PC-3 (cell line): ENCODE results near the gene C10orf62. TPM values are rescaled to one million over a fixed set of nuclear protein-coding genes. Genes with fewer than 3 reads are reported as not detected.

Source experiments
- ATAC-seq: fragments of 200-7000 bp; cut with Tn5 transposase; 2 replicates; pipeline ENCODE4 v1.9.1; 2020; ENCODE audit warnings: mild to moderate bottlenecking, moderate library complexity
- BruUV-seq: library from RNA; stranded (reverse); fragments of 400-500 nt; replicated peaks from 2 replicates; lab custom pipeline; 2021; lab: Mats Ljungman, UMichigan
- CTCF ChIA-PET: fragments of 300-600 bp; sonication (Branson Sonifier 250); formaldehyde crosslinking; loops from one replicate; lab custom pipeline; 2022; ENCODE audit warnings: antibody characterized with exemption; lab: Charles Lee
- POLR2A ChIA-PET: fragments of 300-600 bp; sonication (Branson Sonifier 250); formaldehyde crosslinking; loops from one replicate; lab custom pipeline; 2022; ENCODE audit warnings: antibody characterized with exemption; ENCODE audit not compliant: unreplicated experiment; lab: Charles Lee
- DNase-seq: peaks from one replicate; pipeline ENCODE4 v3.0.0-alpha.2; 2015
- H2AFZ ChIP-seq: fragments of 300-600 bp; sonication (generic); 2 replicates; pipeline ENCODE4 v1.6.0; 2016; ENCODE audit warnings: antibody characterized with exemption, low read length
- H3F3A ChIP-seq: fragments of 300-600 bp; sonication (generic); one replicate; pipeline ENCODE4 v1.6.0; 2017; ENCODE audit warnings: antibody characterized with exemption, low read length, control low read depth, mild to moderate bottlenecking; ENCODE audit not compliant: unreplicated experiment
- H3K27ac ChIP-seq: fragments of 300-600 bp; sonication (generic); 2 replicates; pipeline ENCODE4 v1.5.1; 2016; ENCODE audit warnings: mild to moderate bottlenecking, low read length
- H3K27me3 ChIP-seq: fragments of 300-600 bp; sonication (generic); 2 replicates; pipeline ENCODE4 v1.6.1; 2016; ENCODE audit warnings: low read length, mixed read lengths
- H3K36me3 ChIP-seq: fragments of 300-600 bp; sonication (generic); 2 replicates; pipeline ENCODE4 v1.6.1; 2016; ENCODE audit warnings: low read depth, mixed run types, low read length, mixed read lengths
- H3K4me1 ChIP-seq: fragments of 300-600 bp; sonication (generic); 2 replicates; pipeline ENCODE4 v1.5.1; 2016; ENCODE audit warnings: low read length; ENCODE audit not compliant: insufficient read depth
- H3K4me2 ChIP-seq: fragments of 300-600 bp; sonication (generic); 2 replicates; pipeline ENCODE4 v1.6.0; 2016; ENCODE audit warnings: low read length
- H3K4me3 ChIP-seq: fragments of 300-600 bp; sonication (generic); 2 replicates; pipeline ENCODE4 v1.5.1; 2016; ENCODE audit warnings: mild to moderate bottlenecking, low read length, mixed read lengths
- H3K79me2 ChIP-seq: fragments of 300-600 bp; sonication (generic); 2 replicates; pipeline ENCODE4 v1.6.1; 2017; ENCODE audit warnings: low read length, mixed read lengths
- H3K9ac ChIP-seq: fragments of 300-600 bp; sonication (generic); 2 replicates; pipeline ENCODE4 v1.6.0; 2016; ENCODE audit warnings: mild to moderate bottlenecking, low read length
- H3K9me2 ChIP-seq: fragments of 300-600 bp; sonication (generic); replicated peaks from 2 replicates; pipeline ENCODE4 v1.6.1; 2016; ENCODE audit warnings: mixed run types, low read length, mixed read lengths
- H3K9me3 ChIP-seq: fragments of 300-600 bp; sonication (generic); 2 replicates; pipeline ENCODE4 v1.6.1; 2016; ENCODE audit warnings: low read length, mixed read lengths
- H4K20me1 ChIP-seq: fragments of 300-600 bp; sonication (generic); 2 replicates; pipeline ENCODE4 v1.6.1; 2016; ENCODE audit warnings: low read length, mixed read lengths
- EZH2 ChIP-seq: fragments of 300-600 bp; sonication (generic); IDR thresholded peaks from one replicate; pipeline ENCODE4 v1.6.1; 2017; ENCODE audit warnings: antibody characterized with exemption, mild to moderate bottlenecking, low read length; ENCODE audit not compliant: unreplicated experiment
- EZH2phosphoT487 ChIP-seq: fragments of 300-600 bp; sonication (generic); IDR thresholded peaks from 2 replicates; pipeline ENCODE4 v1.6.1; 2018; ENCODE audit warnings: mild to moderate bottlenecking, antibody characterized with exemption, low read length, borderline replicate concordance
- intact Hi-C: fragments of 100-400 bp; cut with micrococcal nuclease; formaldehyde crosslinking; loops from 2 replicates; pipeline ENCODE4 v1.9.0; 2023
- total RNA-seq: library from RNA; depleted of rRNA; stranded (reverse); fragments of >200 nt; gene quantifications from 2 replicates; pipeline ENCODE4 v1.2.3, GENCODE V29; 2014
- TF ChIP-seq, protein P1 (sequence below): fragments of 300-600 bp; sonication (generic); conservative IDR thresholded peaks from 2 replicates; pipeline ENCODE4 v1.5.1; 2017; ENCODE audit warnings: antibody characterized with exemption, low read depth, mild to moderate bottlenecking, low read length

C10orf62 gene
- total RNA-seq, 1 experiment from 2014 or later, result not detected

DNA sequence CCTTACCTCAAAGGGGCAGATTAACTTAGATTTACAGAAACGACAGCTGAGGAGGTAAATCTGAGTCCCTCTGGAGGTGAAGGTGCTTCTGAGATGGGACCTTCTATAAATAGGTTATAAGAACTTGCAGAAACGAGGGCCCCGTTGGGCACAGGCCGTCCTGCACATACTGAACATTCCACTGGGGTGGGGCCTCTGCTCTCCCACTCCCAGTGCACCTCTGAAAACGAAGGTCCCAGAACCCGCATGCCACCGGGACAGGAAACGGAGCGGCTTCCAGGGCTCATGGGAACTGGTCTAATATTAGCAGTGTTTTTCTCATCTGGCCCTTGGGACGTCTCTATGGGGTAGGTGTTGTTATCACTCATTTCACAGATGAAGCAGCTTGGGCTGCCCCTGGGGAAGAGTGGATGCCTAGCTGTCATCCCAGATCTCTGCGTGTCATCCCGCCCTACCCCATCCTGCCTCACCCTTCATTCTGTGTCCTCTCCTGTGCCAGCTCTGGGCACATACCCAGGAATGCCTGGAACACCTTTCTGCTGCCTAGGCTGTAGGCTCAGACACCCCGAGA lies 19.6 kb downstream of the C10orf62 start:
- no peaks in the 10 kb centered on the region for H3K9me3 ChIP-seq
- H2AFZ ChIP-seq, result no peak overlapping the region
- no peaks in the 10 kb centered on the region for H3F3A ChIP-seq
- H4K20me1 ChIP-seq, result no peaks in the 10 kb centered on the region
- no peak for DNase-seq
- H3K9me2 ChIP-seq, result no peaks in the 10 kb centered on the region
- no peak overlapping the region for H3K4me3 ChIP-seq
- ChIA-PET CTCF (interaction anchor here (0.6 kb wide), 1 partner anchor 330 kb away, joined by 5 read pairs; no protein-coding TSS in a partner anchor), POLR2A (no interaction called here)
- no peaks in the 10 kb centered on the region for H3K79me2 ChIP-seq
- H3K4me2 ChIP-seq, result no peak overlapping the region
- intact Hi-C loops, result no loop called here
- H3K27ac ChIP-seq, result no peak overlapping the region
- TF ChIP-seq, protein P1, sequence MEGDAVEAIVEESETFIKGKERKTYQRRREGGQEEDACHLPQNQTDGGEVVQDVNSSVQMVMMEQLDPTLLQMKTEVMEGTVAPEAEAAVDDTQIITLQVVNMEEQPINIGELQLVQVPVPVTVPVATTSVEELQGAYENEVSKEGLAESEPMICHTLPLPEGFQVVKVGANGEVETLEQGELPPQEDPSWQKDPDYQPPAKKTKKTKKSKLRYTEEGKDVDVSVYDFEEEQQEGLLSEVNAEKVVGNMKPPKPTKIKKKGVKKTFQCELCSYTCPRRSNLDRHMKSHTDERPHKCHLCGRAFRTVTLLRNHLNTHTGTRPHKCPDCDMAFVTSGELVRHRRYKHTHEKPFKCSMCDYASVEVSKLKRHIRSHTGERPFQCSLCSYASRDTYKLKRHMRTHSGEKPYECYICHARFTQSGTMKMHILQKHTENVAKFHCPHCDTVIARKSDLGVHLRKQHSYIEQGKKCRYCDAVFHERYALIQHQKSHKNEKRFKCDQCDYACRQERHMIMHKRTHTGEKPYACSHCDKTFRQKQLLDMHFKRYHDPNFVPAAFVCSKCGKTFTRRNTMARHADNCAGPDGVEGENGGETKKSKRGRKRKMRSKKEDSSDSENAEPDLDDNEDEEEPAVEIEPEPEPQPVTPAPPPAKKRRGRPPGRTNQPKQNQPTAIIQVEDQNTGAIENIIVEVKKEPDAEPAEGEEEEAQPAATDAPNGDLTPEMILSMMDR, result no peak
- TF ChIP-seq EZH2phosphoT487 (no peak), EZH2 (no peak)
- no peaks in the 10 kb centered on the region for H3K4me1 ChIP-seq
- ATAC-seq, result peak; percentile 36
- no peaks in the 10 kb centered on the region for H3K36me3 ChIP-seq
- no peak overlapping the region for H3K9ac ChIP-seq
- H3K27me3 ChIP-seq, result no peaks in the 10 kb centered on the region
- BruUV-seq, result no TSS peak

DNA sequence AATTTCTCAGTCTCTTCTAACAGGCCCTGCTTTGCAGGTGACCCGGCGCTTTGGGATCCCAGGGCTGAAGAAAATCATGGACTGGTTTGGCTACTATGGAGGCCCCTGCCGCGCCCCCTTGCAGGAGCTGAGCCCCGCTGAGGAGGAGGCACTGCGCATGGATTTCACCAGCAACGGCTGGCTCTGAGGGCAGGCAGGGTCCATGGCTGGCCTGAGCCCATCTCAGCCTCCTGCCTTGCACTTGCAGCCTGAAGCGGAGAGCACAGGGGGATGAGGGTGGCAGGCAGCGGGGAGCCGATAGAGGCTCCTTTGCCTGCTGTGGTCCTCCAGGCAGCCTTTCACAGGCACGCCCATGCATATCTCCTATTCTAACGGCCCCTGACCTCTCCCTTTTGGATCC lies 22.0 kb downstream of the C10orf62 start:
- Histone ChIP-seq H2AFZ (no peak overlapping the region), H3K27me3 (no peaks in the 10 kb centered on the region), H3K36me3 (no peaks in the 10 kb centered on the region), H3K9ac (no peak overlapping the region), H3K4me1 (no peaks in the 10 kb centered on the region), H3K79me2 (no peaks in the 10 kb centered on the region), H4K20me1 (no peaks in the 10 kb centered on the region), H3K4me2 (no peak overlapping the region), H3F3A (no peaks in the 10 kb centered on the region), H3K9me3 (no peaks in the 10 kb centered on the region), H3K27ac (no peak overlapping the region), H3K4me3 (no peak overlapping the region), H3K9me2 (no peaks in the 10 kb centered on the region)
- POLR2A ChIA-PET, result no interaction called here
- DNase-seq, result no peak
- TF ChIP-seq, protein P1, result no peak
- no peak for TF ChIP-seq EZH2
- no peak for TF ChIP-seq EZH2phosphoT487
- no TSS peak for BruUV-seq
- no peak for ATAC-seq
- intact Hi-C loops, result loop anchor here (10.0 kb wide), 1 partner anchor 57 kb away; no protein-coding TSS in a partner anchor
- CTCF ChIA-PET, result no interaction called here

DNA sequence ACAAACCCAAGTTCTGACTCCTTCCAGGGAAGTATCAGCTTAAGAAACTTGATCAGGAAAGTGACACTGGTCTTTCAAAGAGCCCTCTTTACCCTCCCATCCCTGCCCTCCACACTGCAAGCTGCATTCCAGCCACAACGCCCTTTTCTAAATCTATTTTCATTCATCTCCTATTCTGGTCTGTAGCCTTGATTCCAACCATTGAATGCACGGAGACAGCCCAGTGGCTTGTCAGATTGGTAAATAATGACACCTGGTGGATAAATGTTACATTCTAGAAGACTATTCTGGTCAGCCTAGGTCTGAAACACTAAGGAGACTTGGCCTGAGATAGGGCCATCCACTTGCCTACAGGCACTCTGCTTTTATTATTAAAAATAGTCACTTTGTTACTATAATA lies 22.9 kb downstream of the C10orf62 start:
- no peaks in the 10 kb centered on the region for H3K79me2 ChIP-seq
- no peak overlapping the region for H3K27ac ChIP-seq
- intact Hi-C loops, result loop anchor here (1.0 to 10.0 kb wide), 4 partner anchors 38 to 206 kb away; no protein-coding TSS in a partner anchor
- no peaks in the 10 kb centered on the region for H4K20me1 ChIP-seq
- ChIA-PET POLR2A (no interaction called here), CTCF (interaction anchor here (0.6 to 1.5 kb wide), 3 partner anchors 41 to 179 kb away, joined by 3 to 9 read pairs (median 4); partner anchors contain the start of gene ANKRD2)
- H3K4me1 ChIP-seq, result no peaks in the 10 kb centered on the region
- no peak overlapping the region for H3K4me2 ChIP-seq
- no TSS peak for BruUV-seq
- DNase-seq (peak; percentile 72), ATAC-seq (peak; percentile 98)
- H2AFZ ChIP-seq, result no peak overlapping the region
- H3K9ac ChIP-seq, result no peak overlapping the region
- no peak overlapping the region for H3K4me3 ChIP-seq
- TF ChIP-seq EZH2phosphoT487, result no peak
- TF ChIP-seq, protein P1, result peak; percentile 75
- no peaks in the 10 kb centered on the region for H3K36me3 ChIP-seq
- H3K27me3 ChIP-seq, result no peaks in the 10 kb centered on the region
- no peaks in the 10 kb centered on the region for H3F3A ChIP-seq
- no peaks in the 10 kb centered on the region for H3K9me3 ChIP-seq
- H3K9me2 ChIP-seq, result no peaks in the 10 kb centered on the region
